GM12878 (cell line): ENCODE data around the gene MYT1. TPM values are rescaled to one million over a fixed set of nuclear protein-coding genes. Genes with fewer than 3 reads are reported as not detected.

ENCODE experiments used
- ATAC-seq: fragments of 200-7000 bp; cut with Tn5 transposase; 3 replicates; pipeline ENCODE4 v1.9.1; 2020; ENCODE audit warnings: mild to moderate bottlenecking, moderate library complexity
- BruUV-seq: library from RNA; stranded (reverse); fragments of 400-500 nt; replicated peaks from 2 replicates; lab custom pipeline; 2021; lab: Mats Ljungman, UMichigan
- CTCF ChIA-PET: fragments of 300-600 bp; sonication (Branson Sonifier 250); formaldehyde crosslinking; extraction: SDS; loops from one replicate; lab custom pipeline; 2021; ENCODE audit warnings: inconsistent platforms; lab: Yijun Ruan, JAX
- POLR2A ChIA-PET: fragments of 350-600 bp; formaldehyde crosslinking; extraction: SDS; loops from one replicate; lab custom pipeline; 2021; ENCODE audit warnings: inconsistent platforms; lab: Charles Lee
- RAD21 ChIA-PET: fragments of 300-600 bp; sonication (Branson Sonifier 250); formaldehyde crosslinking; loops from one replicate; lab custom pipeline; 2023; ENCODE audit warnings: antibody characterized with exemption; ENCODE audit not compliant: unreplicated experiment; lab: Charles Lee
- SMC1A ChIA-PET: fragments of 300-600 bp; sonication (Branson Sonifier 250); formaldehyde crosslinking; loops from one replicate; lab custom pipeline; 2023; ENCODE audit not compliant: unreplicated experiment, uncharacterized antibody; lab: Charles Lee
- DNase-seq: peaks from one replicate; pipeline ENCODE4 v3.0.0-alpha.2; 2011; ENCODE audit warnings: low read depth, low spot score
- FAIRE-seq: peaks from 3 replicates; lab custom pipeline; 2011; peaks lifted over from hg19 to GRCh38; lab: Jason Lieb, UNC
- H2AFZ ChIP-seq: 2 replicates; pipeline ENCODE4 v1.6.0; 2011; ENCODE audit warnings: low read depth, low read length, control low read depth; ENCODE audit not compliant: control insufficient read depth
- H3K27ac ChIP-seq: 2 replicates; pipeline ENCODE4 v1.5.1; 2011; ENCODE audit warnings: control low read depth; ENCODE audit not compliant: control insufficient read depth, insufficient read depth
- H3K27me3 ChIP-seq, 2 experiments: replicated peaks in 1 of 2; 2 replicates each; pipeline versions ENCODE4 v1.6.0 to v1.6.1; 2011; ENCODE audit warnings: low read length in 1 of 2; ENCODE audit not compliant: control insufficient read depth in 2 of 2, insufficient read depth in 2 of 2
- H3K36me3 ChIP-seq, 2 experiments: 2 replicates each; pipeline ENCODE4 v1.5.1; 2011; ENCODE audit warnings: low read length in 1 of 2; ENCODE audit not compliant: control insufficient read depth in 2 of 2, insufficient read depth in 2 of 2
- H3K4me1 ChIP-seq: 2 replicates; pipeline ENCODE4 v1.6.1; 2011; ENCODE audit warnings: mild to moderate bottlenecking, low read length, moderate library complexity, mixed read lengths; ENCODE audit not compliant: control insufficient read depth, insufficient read depth
- H3K4me2 ChIP-seq: 2 replicates; pipeline ENCODE4 v1.6.0; 2011; ENCODE audit warnings: control low read depth; ENCODE audit not compliant: control insufficient read depth, insufficient read depth
- H3K4me3 ChIP-seq: fragments of 200-600 bp; sonication (generic); 2 replicates; pipeline ENCODE4 v1.5.1; 2016
- H3K79me2 ChIP-seq: 2 replicates; pipeline ENCODE4 v1.6.0; 2011; ENCODE audit warnings: low read length; ENCODE audit not compliant: control insufficient read depth, insufficient read depth
- H3K9ac ChIP-seq: 2 replicates; pipeline ENCODE4 v1.8.0; 2011; ENCODE audit warnings: low read length, control low read depth, mixed read lengths; ENCODE audit not compliant: control insufficient read depth, insufficient read depth
- H3K9me3 ChIP-seq: replicated peaks from 3 replicates; pipeline ENCODE4 v1.5.1; 2011; ENCODE audit warnings: mild to moderate bottlenecking, low read length; ENCODE audit not compliant: control insufficient read depth, insufficient read depth
- H4K20me1 ChIP-seq: 2 replicates; pipeline ENCODE4 v1.6.0; 2011; ENCODE audit not compliant: control insufficient read depth, insufficient read depth
- ATF2 ChIP-seq: IDR thresholded peaks from 2 replicates; pipeline ENCODE4 v1.6.1; 2012; ENCODE audit warnings: low read length, inconsistent platforms
- BCL11A ChIP-seq: IDR thresholded peaks from 2 replicates; pipeline ENCODE4 v1.6.1; 2011; ENCODE audit warnings: low read depth, low read length
- CEBPB ChIP-seq, 2 experiments: fragments of 150-350 bp in 1 of 2; IDR thresholded peaks; 2 replicates each; pipeline ENCODE4 v1.6.1; 2012 to 2014; ENCODE audit warnings: low read depth in 2 of 2, low read length in 2 of 2, borderline replicate concordance in 1 of 2, inconsistent platforms in 1 of 2
- IRF3 ChIP-seq: fragments of 450-650 bp; IDR thresholded peaks from 2 replicates; pipeline ENCODE4 v1.6.1; 2014; ENCODE audit warnings: mild to moderate bottlenecking
- KAT2A ChIP-seq: conservative IDR thresholded peaks from 2 replicates; pipeline ENCODE4 v1.6.1; 2011; ENCODE audit warnings: low read depth, low read length; ENCODE audit not compliant: control insufficient read depth
- MYB ChIP-seq: fragments of 150-350 bp; IDR thresholded peaks from 2 replicates; pipeline ENCODE4 v1.6.1; 2014; ENCODE audit warnings: mild to moderate bottlenecking, low read depth, low read length, borderline replicate concordance
- NFIC ChIP-seq: IDR thresholded peaks from 2 replicates; pipeline ENCODE4 v1.6.1; 2012; ENCODE audit warnings: low read depth, mild to moderate bottlenecking, inconsistent platforms, low read length, moderate library complexity
- POLR2AphosphoS2 ChIP-seq: IDR thresholded peaks from 2 replicates; pipeline ENCODE4 v1.6.1; 2011; ENCODE audit warnings: low read depth, mild to moderate bottlenecking, low read length, improper control_type of control experiment, moderate library complexity
- ZNF592 ChIP-seq: fragments of 450-650 bp; IDR thresholded peaks from 2 replicates; pipeline ENCODE4 v1.6.1; 2017; ENCODE audit warnings: mild to moderate bottlenecking, moderate library complexity
- WGBS: methylation state at CpG from one replicate; pipeline ENCODE4 v1.1.6; 2016; ENCODE audit warnings: low lambda C conversion rate; ENCODE audit not compliant: insufficient replicate concordance, insufficient coverage; ENCODE audit errors: missing lambda C conversion rate; 5-methylcytosine and 5-hydroxymethylcytosine counted together
- in situ Hi-C: fragments of 300-500 bp; cut with MboI; formaldehyde crosslinking; loops from 9 replicates; pipeline ENCODE4 v1.14.3; 2018; ENCODE audit warnings: mixed read lengths
- intact Hi-C: fragments of 100-400 bp; cut with micrococcal nuclease; formaldehyde crosslinking; loops from one replicate; pipeline ENCODE4 v1.14.2; 2022; ENCODE audit not compliant: unreplicated experiment
- polyA plus RNA-seq, 11 experiments: library from polyadenylated mRNA; depleted of rRNA in 4 of 11; unstranded in 6 of 11; stranded (reverse) in 5 of 11; fragments of >200 nt; fragmentation: Nextera tagmentation in 4 of 11; fragmentation: Illumina TruSeq in 1 of 11; extraction: Ambion mirVana in 4 of 11; extraction: Trizol in 1 of 11; gene quantifications; 1 replicate in 1 of 11; 2 replicates in 10 of 11; pipeline versions ENCODE4 v1.2.1 to v1.2.3, GENCODE V29; 2011 to 2016; ENCODE audit warnings: inconsistent platforms in 2 of 11, missing spikeins in 2 of 11, low read depth in 1 of 11
- total RNA-seq, 4 experiments: library from RNA; depleted of rRNA in 3 of 4; stranded (reverse); fragments of >200 nt in 3 of 4; fragmentation: Illumina TruSeq in 1 of 4; extraction: Trizol in 1 of 4; gene quantifications; 2 replicates each; pipeline versions ENCODE4 v1.2.1 to v1.2.3, GENCODE V29; 2013 to 2021

MYT1 gene
- total and polyA plus RNA-seq, 10 of the 15 experiments (the other 5 are each of a cell fraction or from before 2014, with no cell fraction given), result 0.01 to 0.10 TPM; not detected in 8

GRCh38 chr20:64199395-64199794, 35.1 kb downstream of the MYT1 start:
- ChIA-PET POLR2A (no interaction called here), RAD21 (no interaction called here), CTCF (interaction anchor here (0.6 kb wide), 1 partner anchor 1583 kb away, joined by 3 read pairs; no protein-coding TSS in a partner anchor), SMC1A (no interaction called here)
- H3K4me3 ChIP-seq, result no peak overlapping the region
- ATAC-seq (no peak), FAIRE-seq (no peak), DNase-seq (no peak)
- no peak overlapping the region for H3K4me2 ChIP-seq
- no peak for TF ChIP-seq ATF2
- TF ChIP-seq KAT2A, result no peak
- TF ChIP-seq POLR2AphosphoS2, result no peak
- no peak for TF ChIP-seq IRF3
- no peak for TF ChIP-seq NFIC
- TF ChIP-seq MYB, result no peak
- no peak for TF ChIP-seq CEBPB (IDR thresholded peaks at IDR 0.05; ENCODE audit: borderline replicate concordance in 1 of 2, low read depth in 2 of 2, low read length in 2 of 2)
- no peak for TF ChIP-seq ZNF592
- no peak for TF ChIP-seq BCL11A
- no peaks in the 10 kb centered on the region for H3K36me3 ChIP-seq
- H3K79me2 ChIP-seq, result no peaks in the 10 kb centered on the region
- H2AFZ ChIP-seq, result no peak overlapping the region
- H3K9ac ChIP-seq, result no peak overlapping the region
- no peaks in the 10 kb centered on the region for H4K20me1 ChIP-seq
- in situ Hi-C loops, result no loop called here
- peaks cover 10 to 14% of the 10 kb centered on the region in 2 experiments for H3K27me3 ChIP-seq
- intact Hi-C loops, result no loop called here
- no peaks in the 10 kb centered on the region for H3K9me3 ChIP-seq
- no TSS peak for BruUV-seq
- no peaks in the 10 kb centered on the region for H3K4me1 ChIP-seq
- no peak overlapping the region for H3K27ac ChIP-seq
- WGBS, result 35% methylated on average over 8 of the region's 8 CpGs
